Neural cell (in vitro differentiated cells): ENCODE data around the gene UBE2D1. TPM values are rescaled to one million over a fixed set of nuclear protein-coding genes. Genes with fewer than 3 reads are reported as not detected.

Source experiments
- H2AFZ ChIP-seq: fragments of 200-600, 300-800 bp; sonication (generic), shearing (Covaris generic); 2 replicates; pipeline ENCODE4 v1.6.0; 2014; ENCODE audit warnings: low read depth, mild to moderate bottlenecking, antibody characterized with exemption, low read length, moderate library complexity
- H3F3A ChIP-seq: fragments of 200-600 bp; shearing (Covaris generic); 2 replicates; pipeline ENCODE4 v1.6.1; 2016; ENCODE audit warnings: mild to moderate bottlenecking, moderate library complexity, mixed read lengths, antibody characterized with exemption, low read length; ENCODE audit not compliant: insufficient read depth, poor library complexity, severe bottlenecking
- H3K27ac ChIP-seq: fragments of 200-600, 300-800 bp; sonication (generic), shearing (Covaris generic); 2 replicates; pipeline ENCODE4 v1.5.1; 2014; ENCODE audit warnings: mild to moderate bottlenecking, low read length, moderate library complexity
- H3K27me3 ChIP-seq: fragments of 300-800, 200-600 bp; sonication (generic), shearing (Covaris generic); 2 replicates; pipeline ENCODE4 v1.6.0; 2014; ENCODE audit warnings: mild to moderate bottlenecking, low read depth, low read length, moderate library complexity; ENCODE audit not compliant: insufficient read depth
- H3K36me3 ChIP-seq: fragments of 300-800, 200-600 bp; sonication (generic), shearing (Covaris generic); 2 replicates; pipeline ENCODE4 v1.5.1; 2014; ENCODE audit warnings: mild to moderate bottlenecking, antibody characterized with exemption, low read length, moderate library complexity; ENCODE audit not compliant: insufficient read depth
- H3K4me2 ChIP-seq: fragments of 300-800, 200-600 bp; sonication (generic), shearing (Covaris generic); 2 replicates; pipeline ENCODE4 v1.6.0; 2014; ENCODE audit warnings: mild to moderate bottlenecking, low read length
- H3K4me3 ChIP-seq: fragments of 300-800, 200-600 bp; sonication (generic), shearing (Covaris generic); 2 replicates; pipeline ENCODE4 v1.5.1; 2014; ENCODE audit warnings: mild to moderate bottlenecking, low read length, moderate library complexity
- H3K79me2 ChIP-seq: fragments of 200-600 bp; shearing (Covaris generic); replicated peaks from 2 replicates; pipeline ENCODE4 v1.6.0; 2014; ENCODE audit warnings: mild to moderate bottlenecking, low read length, moderate library complexity; ENCODE audit not compliant: insufficient read depth
- H3K9ac ChIP-seq: fragments of 300-800, 200-600 bp; sonication (generic), shearing (Covaris generic); 2 replicates; pipeline ENCODE4 v1.6.1; 2016; ENCODE audit warnings: mild to moderate bottlenecking, low read length, mixed read lengths
- H3K9me2 ChIP-seq: fragments of 200-600 bp; shearing (Covaris generic); 2 replicates; pipeline ENCODE4 v1.6.1; 2016; ENCODE audit warnings: mild to moderate bottlenecking, low read length, mixed read lengths; ENCODE audit not compliant: insufficient read depth
- H3K9me3 ChIP-seq: fragments of 200-600, 300-800 bp; sonication (generic), shearing (Covaris generic); 2 replicates; pipeline ENCODE4 v1.6.1; 2016; ENCODE audit warnings: mild to moderate bottlenecking, mixed run types, low read length, moderate library complexity, mixed read lengths
- H4K20me1 ChIP-seq: fragments of 200-600 bp; shearing (Covaris generic); 2 replicates; pipeline ENCODE4 v1.6.1; 2016; ENCODE audit warnings: mild to moderate bottlenecking, mixed run types; ENCODE audit not compliant: insufficient read depth
- CTCF ChIP-seq: fragments of 450-650 bp; IDR thresholded peaks from 2 replicates; pipeline ENCODE4 v1.5.1; 2014; ENCODE audit warnings: antibody characterized with exemption, mild to moderate bottlenecking, moderate library complexity; ENCODE audit not compliant: poor library complexity, severe bottlenecking
- EP300 ChIP-seq: fragments of 450-650 bp; conservative IDR thresholded peaks from 2 replicates; pipeline ENCODE4 v1.6.1; 2014; ENCODE audit warnings: antibody characterized with exemption, mild to moderate bottlenecking, moderate library complexity; ENCODE audit not compliant: poor library complexity, severe bottlenecking
- EZH2 ChIP-seq: fragments of 200-600, 300-800 bp; shearing (Covaris generic), sonication (generic); IDR thresholded peaks from 2 replicates; pipeline ENCODE4 v1.6.1; 2014; ENCODE audit warnings: antibody characterized with exemption, low read length, borderline replicate concordance, mild to moderate bottlenecking; ENCODE audit not compliant: insufficient read depth, poor library complexity, severe bottlenecking
- MXI1 ChIP-seq: fragments of 450-650 bp; conservative IDR thresholded peaks from 2 replicates; pipeline ENCODE4 v1.6.1; 2014; ENCODE audit warnings: antibody characterized with exemption, mild to moderate bottlenecking; ENCODE audit not compliant: poor library complexity, severe bottlenecking
- POLR2AphosphoS5 ChIP-seq: IDR thresholded peaks from 2 replicates; pipeline ENCODE4 v1.6.1; 2012
- RAD21 ChIP-seq: fragments of 450-650 bp; conservative IDR thresholded peaks from 2 replicates; pipeline ENCODE4 v1.6.1; 2014; ENCODE audit warnings: antibody characterized with exemption, mild to moderate bottlenecking, moderate library complexity
- REST ChIP-seq: IDR thresholded peaks from 2 replicates; pipeline ENCODE4 v1.6.1; 2012; ENCODE audit warnings: borderline replicate concordance
- SMC3 ChIP-seq: fragments of 450-650 bp; conservative IDR thresholded peaks from 2 replicates; pipeline ENCODE4 v1.6.1; 2014; ENCODE audit warnings: antibody characterized with exemption, mild to moderate bottlenecking, moderate library complexity; ENCODE audit not compliant: poor library complexity
- TAF1 ChIP-seq: IDR thresholded peaks from 2 replicates; pipeline ENCODE4 v1.6.1; 2012; ENCODE audit warnings: low read depth
- polyA plus RNA-seq: library from polyadenylated mRNA; depleted of rRNA; stranded (reverse); fragments of >200 nt; gene quantifications from 2 replicates; pipeline ENCODE4 v1.2.3, GENCODE V29; 2014

Gene UBE2D1
- polyA plus RNA-seq, 1 donor from 2014 or later = 89.8 TPM

DNA sequence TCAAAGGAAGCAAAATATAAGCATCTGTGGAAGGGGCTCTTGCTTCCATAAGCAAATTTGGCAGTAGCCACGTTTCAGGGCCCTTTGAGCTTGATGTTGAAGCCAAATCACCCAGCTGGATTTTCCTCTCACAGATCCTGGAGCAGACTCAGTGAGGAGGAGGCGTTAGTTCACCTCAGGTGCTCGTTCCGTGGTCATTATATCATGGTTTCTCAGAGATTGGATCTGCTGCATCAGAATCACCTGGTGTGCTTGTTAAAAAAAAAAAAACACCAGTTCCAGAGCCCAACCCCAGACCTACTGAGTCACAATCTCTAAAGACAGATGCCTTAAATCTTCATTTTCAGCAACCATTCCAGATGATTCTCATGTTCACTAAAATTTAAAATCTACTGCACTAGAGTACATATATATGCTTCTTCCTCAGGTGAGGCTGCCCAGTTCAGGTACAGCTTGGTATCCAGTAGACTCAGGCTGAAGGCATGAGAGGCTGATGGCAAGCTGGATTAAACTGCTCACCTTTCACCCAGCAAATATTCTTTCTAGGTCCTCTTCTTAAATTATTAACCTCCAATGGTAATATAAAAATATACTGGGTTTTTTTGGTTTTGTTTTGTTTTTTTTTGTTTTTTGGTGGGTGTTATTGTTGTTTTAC is 75.3 kb downstream of the UBE2D1 start:
- no peaks in the 10 kb centered on the region for H3F3A ChIP-seq
- H3K9me2 ChIP-seq = no peaks in the 10 kb centered on the region
- H3K27ac ChIP-seq = no peak overlapping the region
- H3K79me2 ChIP-seq = no peaks in the 10 kb centered on the region
- TF ChIP-seq MXI1 (no peak), EP300 (no peak), REST (no peak), TAF1 (no peak), SMC3 (no peak), EZH2 (no peak), POLR2AphosphoS5 (no peak), CTCF (no peak), RAD21 (no peak)
- no peak overlapping the region for H2AFZ ChIP-seq
- no peaks in the 10 kb centered on the region for H3K9me3 ChIP-seq
- H3K4me2 ChIP-seq = no peak overlapping the region
- H3K36me3 ChIP-seq = no peaks in the 10 kb centered on the region
- no peak overlapping the region for H3K4me3 ChIP-seq
- no peak overlapping the region for H3K9ac ChIP-seq
- no peaks in the 10 kb centered on the region for H3K27me3 ChIP-seq
- no peaks in the 10 kb centered on the region for H4K20me1 ChIP-seq

DNA sequence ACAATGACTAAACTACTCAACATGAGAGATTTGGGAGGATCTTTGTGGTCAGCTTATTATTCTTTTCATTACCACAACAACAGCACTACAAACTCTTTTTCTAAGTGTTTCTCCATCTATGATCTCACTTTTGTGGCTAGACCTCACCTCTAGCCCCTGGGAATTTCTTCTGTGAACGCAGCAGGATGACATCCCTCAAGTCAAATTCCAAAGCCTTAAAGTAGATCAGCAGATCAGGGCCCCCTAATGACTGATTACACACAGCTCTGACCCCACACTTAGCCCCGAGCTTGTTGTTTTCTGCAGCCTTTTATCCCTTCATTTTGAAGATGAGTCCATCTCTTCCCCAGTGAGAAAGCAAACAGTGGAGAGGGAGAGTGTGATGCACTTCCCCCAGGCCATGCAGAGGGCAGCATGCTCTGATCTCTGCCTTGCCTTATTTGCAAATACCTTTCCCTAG is 77.7 kb downstream of the UBE2D1 start:
- TF ChIP-seq POLR2AphosphoS5 = no peak
- TF ChIP-seq EP300 = no peak
- Histone ChIP-seq H4K20me1 (no peaks in the 10 kb centered on the region), H2AFZ (no peak overlapping the region), H3K4me2 (no peak overlapping the region), H3K27me3 (no peaks in the 10 kb centered on the region), H3K9me3 (no peaks in the 10 kb centered on the region), H3K27ac (no peak overlapping the region), H3K9ac (no peak overlapping the region), H3K9me2 (no peaks in the 10 kb centered on the region), H3F3A (no peaks in the 10 kb centered on the region), H3K4me3 (no peak overlapping the region), H3K36me3 (no peaks in the 10 kb centered on the region), H3K79me2 (no peaks in the 10 kb centered on the region)
